OCI-LY1 (cell line): ENCODE results near the gene TBC1D8.

Experiments used
- EZH2 ChIP-seq: fragments of 200-600 bp; sonication (generic), shearing (Covaris generic); IDR thresholded peaks from 2 replicates; pipeline ENCODE4 v1.8.0; 2017; ENCODE audit warnings: borderline replicate concordance, mixed run types, mild to moderate bottlenecking, antibody characterized with exemption, low read length, moderate library complexity, mixed read lengths
- TF ChIP-seq, protein P1 (sequence below): fragments of 200-600 bp; sonication (generic), shearing (Covaris generic); IDR thresholded peaks from 2 replicates; pipeline ENCODE4 v1.5.1; 2017; ENCODE audit warnings: mild to moderate bottlenecking, antibody characterized with exemption, low read length, moderate library complexity, mixed read lengths

DNA sequence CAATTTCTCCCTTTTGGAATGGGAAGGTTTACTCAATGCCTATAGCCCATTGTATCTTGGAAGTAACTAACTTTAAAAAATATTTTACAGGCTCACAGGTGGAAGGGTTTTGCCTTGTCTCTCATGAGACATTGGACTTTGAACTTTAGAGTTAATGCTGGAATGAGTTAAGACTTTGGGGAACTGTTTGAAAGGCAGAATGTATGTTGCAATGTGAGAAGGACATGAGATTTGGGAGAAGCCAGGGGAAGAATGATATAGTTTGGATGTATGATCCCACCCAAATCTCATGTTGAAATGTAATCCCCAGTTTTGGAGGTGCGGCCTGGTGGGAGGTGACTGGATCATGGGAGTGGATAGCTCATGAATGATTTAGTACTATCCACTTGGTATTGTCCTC, 17.5 kb upstream of the TBC1D8 start:
- TF ChIP-seq, protein P1, sequence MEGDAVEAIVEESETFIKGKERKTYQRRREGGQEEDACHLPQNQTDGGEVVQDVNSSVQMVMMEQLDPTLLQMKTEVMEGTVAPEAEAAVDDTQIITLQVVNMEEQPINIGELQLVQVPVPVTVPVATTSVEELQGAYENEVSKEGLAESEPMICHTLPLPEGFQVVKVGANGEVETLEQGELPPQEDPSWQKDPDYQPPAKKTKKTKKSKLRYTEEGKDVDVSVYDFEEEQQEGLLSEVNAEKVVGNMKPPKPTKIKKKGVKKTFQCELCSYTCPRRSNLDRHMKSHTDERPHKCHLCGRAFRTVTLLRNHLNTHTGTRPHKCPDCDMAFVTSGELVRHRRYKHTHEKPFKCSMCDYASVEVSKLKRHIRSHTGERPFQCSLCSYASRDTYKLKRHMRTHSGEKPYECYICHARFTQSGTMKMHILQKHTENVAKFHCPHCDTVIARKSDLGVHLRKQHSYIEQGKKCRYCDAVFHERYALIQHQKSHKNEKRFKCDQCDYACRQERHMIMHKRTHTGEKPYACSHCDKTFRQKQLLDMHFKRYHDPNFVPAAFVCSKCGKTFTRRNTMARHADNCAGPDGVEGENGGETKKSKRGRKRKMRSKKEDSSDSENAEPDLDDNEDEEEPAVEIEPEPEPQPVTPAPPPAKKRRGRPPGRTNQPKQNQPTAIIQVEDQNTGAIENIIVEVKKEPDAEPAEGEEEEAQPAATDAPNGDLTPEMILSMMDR = no peak
- no peak for TF ChIP-seq EZH2
